Measurements from ENCODE around the gene ATP10A.

GRCh38 chr15:25706176-25706955, 156.8 kb downstream of the ATP10A start:
- TF ChIP-seq CTCF (IDR thresholded peaks at IDR 0.05; ENCODE audit: low read length) = no peak
- no peak for TF ChIP-seq EZH2 (IDR thresholded peaks at IDR 0.05; ENCODE audit: borderline replicate concordance, low read length)
